ENCODE data around the gene GPBP1. TPM values are rescaled to one million over a fixed set of nuclear protein-coding genes. Genes with fewer than 3 reads are reported as not detected.

GPBP1 gene
- total and polyA plus RNA-seq, 9 of the 15 experiments (the other 6 are each of a cell fraction or from before 2014, with no cell fraction given): 31.0 to 109 (median 68.4) TPM

GRCh38 chr5:57173319-57174127, at the start of gene GPBP1 (continued):
- TF ChIP-seq, protein P1, sequence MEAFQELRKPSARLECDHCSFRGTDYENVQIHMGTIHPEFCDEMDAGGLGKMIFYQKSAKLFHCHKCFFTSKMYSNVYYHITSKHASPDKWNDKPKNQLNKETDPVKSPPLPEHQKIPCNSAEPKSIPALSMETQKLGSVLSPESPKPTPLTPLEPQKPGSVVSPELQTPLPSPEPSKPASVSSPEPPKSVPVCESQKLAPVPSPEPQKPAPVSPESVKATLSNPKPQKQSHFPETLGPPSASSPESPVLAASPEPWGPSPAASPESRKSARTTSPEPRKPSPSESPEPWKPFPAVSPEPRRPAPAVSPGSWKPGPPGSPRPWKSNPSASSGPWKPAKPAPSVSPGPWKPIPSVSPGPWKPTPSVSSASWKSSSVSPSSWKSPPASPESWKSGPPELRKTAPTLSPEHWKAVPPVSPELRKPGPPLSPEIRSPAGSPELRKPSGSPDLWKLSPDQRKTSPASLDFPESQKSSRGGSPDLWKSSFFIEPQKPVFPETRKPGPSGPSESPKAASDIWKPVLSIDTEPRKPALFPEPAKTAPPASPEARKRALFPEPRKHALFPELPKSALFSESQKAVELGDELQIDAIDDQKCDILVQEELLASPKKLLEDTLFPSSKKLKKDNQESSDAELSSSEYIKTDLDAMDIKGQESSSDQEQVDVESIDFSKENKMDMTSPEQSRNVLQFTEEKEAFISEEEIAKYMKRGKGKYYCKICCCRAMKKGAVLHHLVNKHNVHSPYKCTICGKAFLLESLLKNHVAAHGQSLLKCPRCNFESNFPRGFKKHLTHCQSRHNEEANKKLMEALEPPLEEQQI (IDR thresholded peaks at IDR 0.05): no peak
- 0 out of 4 replicates have a peak, but pooled peaks of 1 of the 2 experiments have one; percentile 42 for TF ChIP-seq FOXA3 (CRISPR knock-in tag; conservative IDR thresholded peaks at IDR 0.05 in 1 of 2, IDR thresholded peaks at IDR 0.05 in 1 of 2)
- TF ChIP-seq PHF8 (IDR thresholded peaks at IDR 0.05; ENCODE audit: borderline replicate concordance, low read length): peak; percentile 37; the same call in 1 of the 2 replicates
- peak; percentile 49; the same call in 1 of the 2 replicates for TF ChIP-seq NFIC (IDR thresholded peaks at IDR 0.05)
- peak; percentile 90 for TF ChIP-seq CXXC5 (CRISPR knock-in tag; IDR thresholded peaks at IDR 0.05)
- no peak for TF ChIP-seq SRF (CRISPR knock-in tag; IDR thresholded peaks at IDR 0.05)
- peak; percentile 30; the same call in 1 of the 2 replicates for TF ChIP-seq BCOR (IDR thresholded peaks at IDR 0.05)
- TF ChIP-seq ZNF778 (CRISPR knock-in tag; IDR thresholded peaks at IDR 0.05): no peak
- no peak for TF ChIP-seq NFE2 (IDR thresholded peaks at IDR 0.05; ENCODE audit: low read depth)
- TF ChIP-seq, protein P2, sequence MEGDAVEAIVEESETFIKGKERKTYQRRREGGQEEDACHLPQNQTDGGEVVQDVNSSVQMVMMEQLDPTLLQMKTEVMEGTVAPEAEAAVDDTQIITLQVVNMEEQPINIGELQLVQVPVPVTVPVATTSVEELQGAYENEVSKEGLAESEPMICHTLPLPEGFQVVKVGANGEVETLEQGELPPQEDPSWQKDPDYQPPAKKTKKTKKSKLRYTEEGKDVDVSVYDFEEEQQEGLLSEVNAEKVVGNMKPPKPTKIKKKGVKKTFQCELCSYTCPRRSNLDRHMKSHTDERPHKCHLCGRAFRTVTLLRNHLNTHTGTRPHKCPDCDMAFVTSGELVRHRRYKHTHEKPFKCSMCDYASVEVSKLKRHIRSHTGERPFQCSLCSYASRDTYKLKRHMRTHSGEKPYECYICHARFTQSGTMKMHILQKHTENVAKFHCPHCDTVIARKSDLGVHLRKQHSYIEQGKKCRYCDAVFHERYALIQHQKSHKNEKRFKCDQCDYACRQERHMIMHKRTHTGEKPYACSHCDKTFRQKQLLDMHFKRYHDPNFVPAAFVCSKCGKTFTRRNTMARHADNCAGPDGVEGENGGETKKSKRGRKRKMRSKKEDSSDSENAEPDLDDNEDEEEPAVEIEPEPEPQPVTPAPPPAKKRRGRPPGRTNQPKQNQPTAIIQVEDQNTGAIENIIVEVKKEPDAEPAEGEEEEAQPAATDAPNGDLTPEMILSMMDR (IDR thresholded peaks at IDR 0.05 in 2 of 3, conservative IDR thresholded peaks at IDR 0.05 in 1 of 3; ENCODE audit: insufficient read depth in 2 of 3, low read depth in 1 of 3, low read length in 3 of 3): peak; percentile 3 to 20 (median 8); a peak in 2 of 6 replicates
- TF ChIP-seq POLR2A (conservative IDR thresholded peaks at IDR 0.05): peak; percentile 90; the same call in 1 of the 2 replicates
- peak in 1 of 3 experiments; percentile 76; a peak in 3 of 6 replicates for TF ChIP-seq ZBTB11 (CRISPR knock-in tag; IDR thresholded peaks at IDR 0.05)
- peak; percentile 25 for TF ChIP-seq U2AF1 (optimal IDR thresholded peaks at IDR 0.05; ENCODE audit: low read depth, low read length)
- TF ChIP-seq NEUROD1 (IDR thresholded peaks at IDR 0.05; ENCODE audit: borderline replicate concordance, low read depth, low read length, partially characterized antibody): no peak
- peak; percentile 17 for TF ChIP-seq RBM22 (IDR thresholded peaks at IDR 0.05; ENCODE audit: low read depth, low read length, poor library complexity, severe bottlenecking)
- no peak for TF ChIP-seq EWSR1 (IDR thresholded peaks at IDR 0.05; ENCODE audit: borderline replicate concordance, low read depth, partially characterized antibody)
- peak; percentile 87 for TF ChIP-seq TBP (optimal IDR thresholded peaks at IDR 0.05; ENCODE audit: low read depth, low read length)
